ENCODE measurements around the gene HPS4.

HPS4 gene

GRCh38 chr22:26435327-26436093 lies 48.1 kb downstream of the HPS4 start:
- peaks cover 10% of the 10 kb centered on the region for H3K4me1 ChIP-seq (ENCODE audit: control insufficient read depth, insufficient read depth, low read length)

GRCh38 chr22:26433805-26434204 lies 49.8 kb downstream of the HPS4 start:
- peaks cover 10% of the 10 kb centered on the region for H3K4me1 ChIP-seq (ENCODE audit: control insufficient read depth, insufficient read depth, low read length)
- H3K27me3 ChIP-seq (ENCODE audit: control insufficient read depth, insufficient read depth, low read length): peaks cover 6% of the 10 kb centered on the region
- no peak overlapping the region for H3K4me2 ChIP-seq (ENCODE audit: low read length)
- H3K9ac ChIP-seq (ENCODE audit: low read depth, low read length): no peak overlapping the region
- H3K36me3 ChIP-seq (ENCODE audit: insufficient read depth, low read length): no peaks in the 10 kb centered on the region
- no peaks in the 10 kb centered on the region for H3K9me3 ChIP-seq (replicated peaks; ENCODE audit: low read length)
- H3K4me3 ChIP-seq (ENCODE audit: low read length): no peak overlapping the region

More at GRCh38 chr22:26435327-26436093, 48.1 kb downstream of the HPS4 start:
- H3K4me3 ChIP-seq (ENCODE audit: low read length): no peak overlapping the region
- no peaks in the 10 kb centered on the region for H3K36me3 ChIP-seq (ENCODE audit: insufficient read depth, low read length)
- H3K4me2 ChIP-seq (ENCODE audit: low read length): no peak overlapping the region
- H3K27me3 ChIP-seq (ENCODE audit: control insufficient read depth, insufficient read depth, low read length): no peaks in the 10 kb centered on the region
- no peak overlapping the region for H3K9ac ChIP-seq (ENCODE audit: low read depth, low read length)
- H3K9me3 ChIP-seq (replicated peaks; ENCODE audit: low read length): no peaks in the 10 kb centered on the region

GRCh38 chr22:26432619-26433311 lies 50.8 kb downstream of the HPS4 start:
- Histone ChIP-seq H3K9me3 (replicated peaks; ENCODE audit: low read length) (no peaks in the 10 kb centered on the region), H3K4me2 (ENCODE audit: low read length) (no peak overlapping the region), H3K4me3 (ENCODE audit: low read length) (no peak overlapping the region), H3K4me1 (ENCODE audit: control insufficient read depth, insufficient read depth, low read length) (peaks cover 13% of the 10 kb centered on the region), H3K27me3 (ENCODE audit: control insufficient read depth, insufficient read depth, low read length) (peaks cover 6% of the 10 kb centered on the region), H3K9ac (ENCODE audit: low read depth, low read length) (no peak overlapping the region), H3K36me3 (ENCODE audit: insufficient read depth, low read length) (no peaks in the 10 kb centered on the region)

GRCh38 chr22:26431261-26431995 lies 52.2 kb downstream of the HPS4 start:
- Histone ChIP-seq H3K4me3 (ENCODE audit: low read length) (no peak overlapping the region), H3K4me1 (ENCODE audit: control insufficient read depth, insufficient read depth, low read length) (peaks cover 13% of the 10 kb centered on the region), H3K36me3 (ENCODE audit: insufficient read depth, low read length) (no peaks in the 10 kb centered on the region), H3K27me3 (ENCODE audit: control insufficient read depth, insufficient read depth, low read length) (peaks cover 14% of the 10 kb centered on the region), H3K9me3 (replicated peaks; ENCODE audit: low read length) (no peaks in the 10 kb centered on the region), H3K9ac (ENCODE audit: low read depth, low read length) (no peak overlapping the region), H3K4me2 (ENCODE audit: low read length) (no peak overlapping the region)

- Histone ChIP-seq H3K4me2 (ENCODE audit: low read length) (no peak overlapping the region), H3K9me3 (replicated peaks; ENCODE audit: low read length) (no peaks in the 10 kb centered on the region), H3K27me3 (ENCODE audit: control insufficient read depth, insufficient read depth, low read length) (peaks cover 21% of the 10 kb centered on the region), H3K4me1 (ENCODE audit: control insufficient read depth, insufficient read depth, low read length) (peaks cover 13% of the 10 kb centered on the region), H3K9ac (ENCODE audit: low read depth, low read length) (no peak overlapping the region), H3K4me3 (ENCODE audit: low read length) (no peak overlapping the region), H3K36me3 (ENCODE audit: insufficient read depth, low read length) (no peaks in the 10 kb centered on the region)
Observed at GRCh38 chr22:26430600-26430999, 53.0 kb downstream of the HPS4 start.

- Histone ChIP-seq H3K9ac (ENCODE audit: low read depth, low read length) (peak overlapping the region; percentile 35), H3K36me3 (ENCODE audit: insufficient read depth, low read length) (no peaks in the 10 kb centered on the region), H3K4me1 (ENCODE audit: control insufficient read depth, insufficient read depth, low read length) (peaks cover 13% of the 10 kb centered on the region), H3K9me3 (replicated peaks; ENCODE audit: low read length) (no peaks in the 10 kb centered on the region), H3K4me2 (ENCODE audit: low read length) (peak overlapping the region; percentile 79), H3K27me3 (ENCODE audit: control insufficient read depth, insufficient read depth, low read length) (peaks cover 29% of the 10 kb centered on the region), H3K4me3 (ENCODE audit: low read length) (peak overlapping the region; percentile 66)
Observed at GRCh38 chr22:26429458-26430286, 53.9 kb downstream of the HPS4 start.

- Histone ChIP-seq H3K36me3 (ENCODE audit: insufficient read depth, low read length) (no peaks in the 10 kb centered on the region), H3K9me3 (replicated peaks; ENCODE audit: low read length) (no peaks in the 10 kb centered on the region), H3K9ac (ENCODE audit: low read depth, low read length) (peak within 1 kb of the TSS; percentile 55), H3K4me1 (ENCODE audit: control insufficient read depth, insufficient read depth, low read length) (peaks cover 13% of the 10 kb centered on the region), H3K4me3 (ENCODE audit: low read length) (peak within 1 kb of the TSS; percentile 66), H3K4me2 (ENCODE audit: low read length) (peak within 1 kb of the TSS; percentile 79), H3K27me3 (ENCODE audit: control insufficient read depth, insufficient read depth, low read length) (peaks cover 29% of the 10 kb centered on the region)
Observed at GRCh38 chr22:26428515-26429457, 54.8 kb downstream of the HPS4 start, which contains the start of gene ASPHD2. Gene ASPHD2 (plus strand): TSS chr22:26429260. CDS start chr22:26433616, 4,356 bp downstream.

GRCh38 chr22:26426924-26427323 lies 56.7 kb downstream of the HPS4 start:
- Histone ChIP-seq H3K4me2 (ENCODE audit: low read length) (no peak overlapping the region), H3K36me3 (ENCODE audit: insufficient read depth, low read length) (no peaks in the 10 kb centered on the region), H3K4me3 (ENCODE audit: low read length) (no peak overlapping the region), H3K4me1 (ENCODE audit: control insufficient read depth, insufficient read depth, low read length) (peaks cover 13% of the 10 kb centered on the region), H3K27me3 (ENCODE audit: control insufficient read depth, insufficient read depth, low read length) (peaks cover 33% of the 10 kb centered on the region), H3K9ac (ENCODE audit: low read depth, low read length) (no peak overlapping the region), H3K9me3 (replicated peaks; ENCODE audit: low read length) (peaks cover 6% of the 10 kb centered on the region)

- no peak overlapping the region for H3K9ac ChIP-seq (ENCODE audit: low read depth, low read length)
- peaks cover 44% of the 10 kb centered on the region for H3K27me3 ChIP-seq (ENCODE audit: control insufficient read depth, insufficient read depth, low read length)
- peaks cover 12% of the 10 kb centered on the region for H3K4me1 ChIP-seq (ENCODE audit: control insufficient read depth, insufficient read depth, low read length)
- H3K4me2 ChIP-seq (ENCODE audit: low read length): no peak overlapping the region
- no peaks in the 10 kb centered on the region for H3K36me3 ChIP-seq (ENCODE audit: insufficient read depth, low read length)
- H3K4me3 ChIP-seq (ENCODE audit: low read length): no peak overlapping the region
- peaks cover 6% of the 10 kb centered on the region for H3K9me3 ChIP-seq (replicated peaks; ENCODE audit: low read length)
Observed at GRCh38 chr22:26418620-26419019, 65.0 kb downstream of the HPS4 start.

GRCh38 chr22:26417406-26417805 lies 66.2 kb downstream of the HPS4 start:
- H3K36me3 ChIP-seq (ENCODE audit: insufficient read depth, low read length): no peaks in the 10 kb centered on the region
- H3K4me2 ChIP-seq (ENCODE audit: low read length): peak overlapping the region; percentile 30
- no peaks in the 10 kb centered on the region for H3K9me3 ChIP-seq (replicated peaks; ENCODE audit: low read length)
- H3K9ac ChIP-seq (ENCODE audit: low read depth, low read length): no peak overlapping the region
- peaks cover 12% of the 10 kb centered on the region for H3K4me1 ChIP-seq (ENCODE audit: control insufficient read depth, insufficient read depth, low read length)
- H3K27me3 ChIP-seq (ENCODE audit: control insufficient read depth, insufficient read depth, low read length): peaks cover 51% of the 10 kb centered on the region
- H3K4me3 ChIP-seq (ENCODE audit: low read length): no peak overlapping the region

Data from skeletal muscle satellite cell (primary cell).